LNCaP clone FGC (cell line): ENCODE data around the gene TMIGD1.

Experiments
- DNase-seq: peaks from one replicate; pipeline ENCODE4 v3.0.0-alpha.2; 2011; ENCODE audit warnings: low read depth
- H3K4me3 ChIP-seq: 2 replicates; pipeline ENCODE4 v1.5.1; 2011; ENCODE audit warnings: mild to moderate bottlenecking, low read depth, low read length, control low read depth
- CTCF ChIP-seq: IDR thresholded peaks from 2 replicates; pipeline ENCODE4 v1.5.1; 2012; ENCODE audit warnings: mild to moderate bottlenecking; ENCODE audit not compliant: control insufficient read depth, insufficient read depth; ENCODE audit errors: extremely low read depth

Gene TMIGD1

GRCh38 chr17:30316736-30317135 lies 17.1 kb downstream of the TMIGD1 start:
- H3K4me3 ChIP-seq, result no peak overlapping the region
- TF ChIP-seq CTCF, result no peak
- no peak for DNase-seq

- H3K4me3 ChIP-seq, result no peak overlapping the region
- TF ChIP-seq CTCF, result no peak
- DNase-seq, result no peak
These were observed 18.8 kb downstream of the TMIGD1 start for GRCh38 chr17:30315106-30315505.

GRCh38 chr17:30314474-30314873 lies 19.4 kb downstream of the TMIGD1 start:
- no peak overlapping the region for H3K4me3 ChIP-seq
- DNase-seq, result no peak
- no peak for TF ChIP-seq CTCF

GRCh38 chr17:30312226-30312625 lies 21.6 kb downstream of the TMIGD1 start:
- no peak overlapping the region for H3K4me3 ChIP-seq
- no peak for DNase-seq
- no peak for TF ChIP-seq CTCF

- no peak for DNase-seq
- no peak for TF ChIP-seq CTCF
These were observed 23.3 kb downstream of the TMIGD1 start for GRCh38 chr17:30310562-30310961.

GRCh38 chr17:30309591-30309990 lies 24.3 kb downstream of the TMIGD1 start:
- DNase-seq, result no peak
- TF ChIP-seq CTCF, result no peak
- no peak overlapping the region for H3K4me3 ChIP-seq

More at GRCh38 chr17:30310562-30310961, 23.3 kb downstream of the TMIGD1 start:
- H3K4me3 ChIP-seq, result no peak overlapping the region

GRCh38 chr17:30308406-30308805 lies 25.5 kb downstream of the TMIGD1 start:
- no peak for TF ChIP-seq CTCF
- H3K4me3 ChIP-seq, result no peak overlapping the region
- DNase-seq, result no peak
